KMS-11 (cell line): ENCODE data around the gene WDR27.

ENCODE experiments used
- H2AFZ ChIP-seq: fragments of 200-600 bp; sonication (generic); 2 replicates; pipeline ENCODE4 v1.6.1; 2016; ENCODE audit warnings: antibody characterized with exemption, mixed run types, low read depth
- H3K27ac ChIP-seq: fragments of 200-600 bp; sonication (generic); 2 replicates; pipeline ENCODE4 v1.6.1; 2016; ENCODE audit warnings: mild to moderate bottlenecking, mixed run types
- H3K27me3 ChIP-seq: fragments of 200-600 bp; sonication (generic); 2 replicates; pipeline ENCODE4 v1.6.1; 2017; ENCODE audit warnings: mild to moderate bottlenecking, low read depth, mixed run types, moderate library complexity; ENCODE audit not compliant: insufficient read depth
- H3K36me3 ChIP-seq: fragments of 200-600 bp; sonication (generic); 2 replicates; pipeline ENCODE4 v1.6.1; 2017; ENCODE audit warnings: mild to moderate bottlenecking, mixed run types; ENCODE audit not compliant: insufficient read depth
- H3K4me1 ChIP-seq: fragments of 200-600 bp; sonication (generic); 2 replicates; pipeline ENCODE4 v1.6.1; 2016; ENCODE audit warnings: mild to moderate bottlenecking, low read depth, mixed run types; ENCODE audit not compliant: poor library complexity, severe bottlenecking
- H3K4me2 ChIP-seq: fragments of 200-600 bp; sonication (generic); 2 replicates; pipeline ENCODE4 v1.7.0; 2016; ENCODE audit warnings: mild to moderate bottlenecking, mixed run types
- H3K4me3 ChIP-seq: fragments of 200-600 bp; sonication (generic); IDR thresholded peaks from 2 replicates; pipeline ENCODE4 v1.6.1; 2017; ENCODE audit warnings: low read depth, low read length, mixed read lengths; ENCODE audit not compliant: insufficient read depth
- H3K79me2 ChIP-seq: fragments of 200-600 bp; sonication (generic); 2 replicates; pipeline ENCODE4 v1.6.1; 2016; ENCODE audit warnings: low read depth, mixed run types; ENCODE audit not compliant: insufficient read depth
- H3K9ac ChIP-seq: fragments of 200-600 bp; sonication (generic); 2 replicates; pipeline ENCODE4 v1.6.1; 2016; ENCODE audit warnings: mild to moderate bottlenecking, mixed run types
- H4K20me1 ChIP-seq: fragments of 200-600 bp; sonication (generic); 2 replicates; pipeline ENCODE4 v1.6.1; 2016; ENCODE audit warnings: mild to moderate bottlenecking, mixed run types; ENCODE audit not compliant: insufficient read depth
- TF ChIP-seq, protein P1 (sequence below): fragments of 200-600 bp; sonication (generic); conservative IDR thresholded peaks from 2 replicates; pipeline ENCODE4 v1.6.1; 2017; ENCODE audit warnings: low read depth, mild to moderate bottlenecking, antibody characterized with exemption, low read length, moderate library complexity, mixed read lengths

WDR27 gene

DNA sequence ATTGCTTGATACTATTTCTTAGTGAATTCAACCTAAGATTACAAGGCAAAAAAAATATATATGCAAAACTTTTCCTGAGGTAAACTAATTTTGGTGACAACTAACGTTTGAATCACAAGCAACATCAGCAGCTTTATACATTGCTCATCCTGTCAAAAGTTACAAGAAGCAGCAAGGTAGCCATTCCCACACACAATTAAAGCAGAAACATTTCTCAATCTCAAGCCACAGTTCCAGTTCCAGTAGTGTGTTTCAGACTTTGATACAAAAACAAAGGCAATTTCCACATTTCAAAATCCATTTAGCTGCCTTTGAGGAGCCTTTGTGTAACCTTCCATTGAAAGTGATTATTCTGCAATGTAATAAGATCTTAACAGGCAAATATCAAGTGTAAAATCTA lies 191.0 kb downstream of the WDR27 start:
- no peaks in the 10 kb centered on the region for H3K79me2 ChIP-seq
- H3K27me3 ChIP-seq = no peaks in the 10 kb centered on the region
- TF ChIP-seq, protein P1, sequence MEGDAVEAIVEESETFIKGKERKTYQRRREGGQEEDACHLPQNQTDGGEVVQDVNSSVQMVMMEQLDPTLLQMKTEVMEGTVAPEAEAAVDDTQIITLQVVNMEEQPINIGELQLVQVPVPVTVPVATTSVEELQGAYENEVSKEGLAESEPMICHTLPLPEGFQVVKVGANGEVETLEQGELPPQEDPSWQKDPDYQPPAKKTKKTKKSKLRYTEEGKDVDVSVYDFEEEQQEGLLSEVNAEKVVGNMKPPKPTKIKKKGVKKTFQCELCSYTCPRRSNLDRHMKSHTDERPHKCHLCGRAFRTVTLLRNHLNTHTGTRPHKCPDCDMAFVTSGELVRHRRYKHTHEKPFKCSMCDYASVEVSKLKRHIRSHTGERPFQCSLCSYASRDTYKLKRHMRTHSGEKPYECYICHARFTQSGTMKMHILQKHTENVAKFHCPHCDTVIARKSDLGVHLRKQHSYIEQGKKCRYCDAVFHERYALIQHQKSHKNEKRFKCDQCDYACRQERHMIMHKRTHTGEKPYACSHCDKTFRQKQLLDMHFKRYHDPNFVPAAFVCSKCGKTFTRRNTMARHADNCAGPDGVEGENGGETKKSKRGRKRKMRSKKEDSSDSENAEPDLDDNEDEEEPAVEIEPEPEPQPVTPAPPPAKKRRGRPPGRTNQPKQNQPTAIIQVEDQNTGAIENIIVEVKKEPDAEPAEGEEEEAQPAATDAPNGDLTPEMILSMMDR = no peak
- H3K27ac ChIP-seq = no peak overlapping the region
- no peak overlapping the region for H2AFZ ChIP-seq
- H4K20me1 ChIP-seq = no peaks in the 10 kb centered on the region
- no peak overlapping the region for H3K4me3 ChIP-seq
- H3K4me2 ChIP-seq = no peak overlapping the region
- no peaks in the 10 kb centered on the region for H3K4me1 ChIP-seq
- no peak overlapping the region for H3K9ac ChIP-seq
- no peaks in the 10 kb centered on the region for H3K36me3 ChIP-seq

DNA sequence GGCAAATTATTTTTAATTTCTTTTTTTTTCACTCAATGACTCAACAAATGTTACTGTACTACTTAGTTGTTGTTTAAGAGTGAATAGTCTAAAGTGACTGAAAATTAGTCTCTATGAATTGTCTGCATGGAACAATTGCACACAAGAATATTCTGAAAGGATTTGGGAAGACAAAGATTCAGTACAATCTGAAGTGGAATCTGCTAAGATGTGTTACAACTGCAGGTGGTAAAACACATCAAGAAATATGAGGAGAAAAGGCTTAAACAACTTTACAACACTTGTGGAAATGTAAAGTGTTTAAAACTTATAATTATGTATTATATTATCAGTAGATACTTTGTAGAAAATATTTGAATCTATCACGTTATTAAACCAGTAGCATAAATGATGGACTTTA lies 193.4 kb downstream of the WDR27 start:
- TF ChIP-seq, protein P1 = no peak
- no peak overlapping the region for H3K27ac ChIP-seq

DNA sequence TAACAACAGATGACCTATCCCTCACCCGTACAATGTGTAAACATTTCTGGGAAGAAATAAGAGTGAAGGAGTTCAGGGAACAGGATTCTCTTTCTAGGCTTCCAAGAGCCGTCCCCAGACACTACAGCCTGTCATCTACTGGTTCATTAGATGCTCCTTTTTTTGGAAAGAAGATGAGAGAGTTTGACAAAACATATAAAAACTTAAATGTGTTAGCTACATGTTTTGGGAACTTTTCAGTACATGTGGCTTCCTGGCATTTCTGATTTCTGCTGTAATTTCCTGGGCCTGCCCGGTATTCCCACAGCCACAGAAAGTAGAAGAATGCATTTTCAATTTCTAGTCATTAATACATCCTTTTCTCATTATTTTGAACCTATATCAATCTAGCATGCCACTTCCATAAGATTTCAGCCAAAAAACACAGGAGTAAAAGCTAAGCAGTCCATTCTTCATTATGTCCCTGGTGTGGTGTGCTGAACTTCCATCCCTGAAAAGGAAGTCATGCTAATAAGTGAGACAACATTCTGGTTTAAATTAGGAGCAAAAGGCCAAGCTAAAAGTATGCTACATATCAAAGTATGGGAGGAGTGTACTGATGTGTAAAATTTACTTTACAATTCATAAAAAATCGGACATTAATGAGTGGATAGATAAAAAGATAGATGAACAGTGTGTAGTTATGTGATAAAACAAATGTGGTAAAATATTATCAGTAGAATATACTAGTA lies 198.2 kb downstream of the WDR27 start:
- Histone ChIP-seq H3K36me3 (no peaks in the 10 kb centered on the region), H4K20me1 (no peaks in the 10 kb centered on the region), H3K79me2 (no peaks in the 10 kb centered on the region), H2AFZ (no peak overlapping the region), H3K4me1 (no peaks in the 10 kb centered on the region), H3K27me3 (no peaks in the 10 kb centered on the region), H3K27ac (no peak overlapping the region), H3K9ac (no peak overlapping the region), H3K4me2 (no peak overlapping the region), H3K4me3 (no peak overlapping the region)
- TF ChIP-seq, protein P1 = no peak

More for the DNA sequence above, 193.4 kb downstream of the WDR27 start:
- no peaks in the 10 kb centered on the region for H3K4me1 ChIP-seq
- no peaks in the 10 kb centered on the region for H4K20me1 ChIP-seq
- H2AFZ ChIP-seq = no peak overlapping the region
- no peak overlapping the region for H3K9ac ChIP-seq
- no peak overlapping the region for H3K4me3 ChIP-seq
- H3K4me2 ChIP-seq = no peak overlapping the region
- no peaks in the 10 kb centered on the region for H3K27me3 ChIP-seq
- H3K36me3 ChIP-seq = no peaks in the 10 kb centered on the region
- no peaks in the 10 kb centered on the region for H3K79me2 ChIP-seq

DNA sequence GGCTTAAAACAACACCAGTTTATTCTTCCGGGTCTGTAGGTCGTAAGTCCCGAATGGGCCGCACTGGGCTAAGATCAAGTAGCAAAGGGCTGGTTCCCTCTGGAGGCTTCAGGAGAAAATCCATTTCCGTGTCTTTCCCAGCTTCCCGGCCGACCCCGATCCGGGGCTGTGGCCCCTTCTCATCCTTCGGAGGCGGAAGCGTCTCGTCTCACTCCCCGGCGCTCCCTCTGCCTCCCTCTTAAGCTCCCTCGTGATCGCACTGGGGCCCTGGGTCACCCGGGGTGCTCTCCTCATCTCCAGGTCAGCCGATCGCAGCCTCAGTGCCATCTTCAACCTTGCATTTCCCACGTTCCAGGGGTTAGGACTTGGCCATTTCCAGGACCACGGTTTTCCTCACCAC lies 199.4 kb downstream of the WDR27 start:
- H3K27me3 ChIP-seq = no peaks in the 10 kb centered on the region
- H3K4me1 ChIP-seq = no peaks in the 10 kb centered on the region
- H3K4me3 ChIP-seq = no peak overlapping the region
- TF ChIP-seq, protein P1 = no peak
- H3K27ac ChIP-seq = no peak overlapping the region
- no peaks in the 10 kb centered on the region for H3K36me3 ChIP-seq
- H4K20me1 ChIP-seq = no peaks in the 10 kb centered on the region
- no peaks in the 10 kb centered on the region for H3K79me2 ChIP-seq
- H3K4me2 ChIP-seq = no peak overlapping the region
- H2AFZ ChIP-seq = no peak overlapping the region
- H3K9ac ChIP-seq = no peak overlapping the region
